K562 treated with DMSO at 1 percent for 4 hours (cell line): ENCODE measurements around the gene NMRAL1. TPM values are rescaled to one million over a fixed set of nuclear protein-coding genes. Genes with fewer than 3 reads are reported as not detected.

Source experiments
- total RNA-seq: library from RNA; unstranded; fragments of 300-600 nt; gene quantifications from 2 replicates; pipeline ENCODE4 v1.2.3, GENCODE V29; 2022; ENCODE audit not compliant: insufficient read depth

NMRAL1 gene
- 61.3 and 68.3 TPM in 2 replicates for total RNA-seq

GRCh38 chr16:4474192-4474961 lies at the start of gene NMRAL1:
NMRAL1 (minus strand) TSS chr16:4474625; CDS start chr16:4474132, 493 bp downstream.

GRCh38 chr16:4475880-4476788 lies 1.7 kb upstream of the NMRAL1 start, which contains the start of gene HMOX2:
HMOX2 (plus strand) TSS chr16:4476398; CDS start chr16:4505525, 29,127 bp downstream.

GRCh38 chr16:4425378-4426020 lies 48.9 kb downstream of the NMRAL1 start, which contains the start of gene DNAJA3:
DNAJA3 (plus strand) TSS chr16:4425868; CDS start chr16:4425882, 14 bp downstream.

GRCh38 chr16:4416200-4417032 lies 58.0 kb downstream of the NMRAL1 start, which contains the start of gene CORO7:
CORO7 (minus strand) TSS chr16:4416596; CDS start chr16:4416518, 78 bp downstream.

Other genes with a start within 250 kb of the NMRAL1 start
- gene SRL, start 232.5 kb downstream of the NMRAL1 start, total RNA-seq, result not detected in 2 replicates
- gene TFAP4, start 201.6 kb downstream of the NMRAL1 start, total RNA-seq, result 3.4 and 3.7 TPM in 2 replicates
- gene GLIS2, start 158.6 kb downstream of the NMRAL1 start, total RNA-seq, result 11.9 and 15.1 TPM in 2 replicates
- gene PAM16, start 123.3 kb downstream of the NMRAL1 start, total RNA-seq, result 106 and 116 TPM in 2 replicates
- 22.7 and 27.5 TPM in 2 replicates for gene VASN, start 102.8 kb downstream of the NMRAL1 start, total RNA-seq
- gene CORO7, start 58.0 kb downstream of the NMRAL1 start, total RNA-seq, result 72.5 and 75.1 TPM in 2 replicates
- gene DNAJA3, start 48.8 kb downstream of the NMRAL1 start, total RNA-seq, result 55.1 and 63.4 TPM in 2 replicates
- gene HMOX2, start 1.8 kb upstream of the NMRAL1 start, total RNA-seq, result 53.2 and 64.3 TPM in 2 replicates
- gene CDIP1, start 64.1 kb upstream of the NMRAL1 start, total RNA-seq, result 1.5 TPM in 1 of 2 replicates, not detected in the other
- gene C16orf96, start 81.7 kb upstream of the NMRAL1 start, total RNA-seq, result not detected in 2 replicates
- gene UBALD1, start 140.3 kb upstream of the NMRAL1 start, total RNA-seq, result 38.6 and 59.4 TPM in 2 replicates
- 32.3 and 32.7 TPM in 2 replicates for gene MGRN1, start 150.2 kb upstream of the NMRAL1 start, total RNA-seq
- gene NUDT16L1, start 218.9 kb upstream of the NMRAL1 start, total RNA-seq, result 33.0 and 34.5 TPM in 2 replicates